ENCODE data around the gene ASB2. TPM values are rescaled to one million over a fixed set of nuclear protein-coding genes. Genes with fewer than 3 reads are reported as not detected.
A peak's percentile ranks its signal among the peaks of the same experiment; 100 is the strongest.

Gene ASB2
- total and polyA plus RNA-seq, 2 of the 13 experiments (the other 11 are each of a cell fraction or from before 2014, with no cell fraction given) = 0.82 to 4.1 TPM

GRCh38 chr14:93959239-93960107 lies 16.9 kb downstream of the ASB2 start (continued):
- TF ChIP-seq ZNF567 (CRISPR knock-in tag; IDR thresholded peaks at IDR 0.05; ENCODE audit: borderline replicate concordance) (0 out of 2 replicates have a peak, but pooled peaks have one; percentile 32), MBD4 (IDR thresholded peaks at IDR 0.05; ENCODE audit: borderline replicate concordance, low read length) (no peak), HNRNPH1 (optimal IDR thresholded peaks at IDR 0.05; ENCODE audit: low read depth, low read length) (no peak), ZC3H13 (CRISPR knock-in tag; IDR thresholded peaks at IDR 0.05) (peak; percentile 37; the same call in 1 of the 2 replicates), RFX1 (IDR thresholded peaks at IDR 0.05) (no peak), SSRP1 (CRISPR knock-in tag; IDR thresholded peaks at IDR 0.05) (no peak), TCF12 (IDR thresholded peaks at IDR 0.05) (no peak), TCF12 (CRISPR knock-in tag; IDR thresholded peaks at IDR 0.05) (peak; percentile 70; the same call in 1 of the 2 replicates), ZNF292 (CRISPR knock-in tag; IDR thresholded peaks at IDR 0.05; ENCODE audit: borderline replicate concordance, low read depth) (peak; percentile 99), RORA (CRISPR knock-in tag; IDR thresholded peaks at IDR 0.05) (no peak), ESRRA (CRISPR knock-in tag; IDR thresholded peaks at IDR 0.05; ENCODE audit: low read depth) (peak; percentile 94), HNF1A (IDR thresholded peaks at IDR 0.05; ENCODE audit: low read depth) (peak; percentile 73), HNF1A (CRISPR knock-in tag; IDR thresholded peaks at IDR 0.05; ENCODE audit: borderline replicate concordance) (peak; percentile 84; the same call in 1 of the 2 replicates), RBAK (CRISPR knock-in tag; IDR thresholded peaks at IDR 0.05) (no peak), ZNF737 (CRISPR knock-in tag; IDR thresholded peaks at IDR 0.05; ENCODE audit: borderline replicate concordance) (no peak), ZNF138 (CRISPR knock-in tag; IDR thresholded peaks at IDR 0.05; ENCODE audit: low read depth) (no peak), ZGPAT (CRISPR knock-in tag; IDR thresholded peaks at IDR 0.05) (peak; percentile 98), ZBED4 (CRISPR knock-in tag; IDR thresholded peaks at IDR 0.05; ENCODE audit: borderline replicate concordance) (peak; percentile 86; the same call in 1 of the 2 replicates), ZFP36 (IDR thresholded peaks at IDR 0.05; ENCODE audit: borderline replicate concordance, low read depth, low read length, partially characterized antibody) (no peak), ZNF598 (CRISPR knock-in tag; IDR thresholded peaks at IDR 0.05; ENCODE audit: borderline replicate concordance) (peak; percentile 85; the same call in 1 of the 2 replicates)
